BJ (cell line): ENCODE results near the gene CRYBB1. TPM values are rescaled to one million over a fixed set of nuclear protein-coding genes. Genes with fewer than 3 reads are reported as not detected.

Experiments
- CTCF ChIA-PET: fragments of 350-600 bp; formaldehyde crosslinking; extraction: SDS; loops from one replicate; lab custom pipeline; 2021; ENCODE audit warnings: antibody characterized with exemption, inconsistent platforms; lab: Yijun Ruan, JAX
- POLR2A ChIA-PET: fragments of 300-600 bp; sonication (Branson Sonifier 250); formaldehyde crosslinking; extraction: SDS; loops from one replicate; lab custom pipeline; 2021; ENCODE audit warnings: antibody characterized with exemption; lab: Charles Lee
- DNase-seq: peaks from one replicate; pipeline ENCODE4 v3.0.0-alpha.2; 2011; ENCODE audit warnings: low read depth
- H3K27me3 ChIP-seq: 2 replicates; pipeline ENCODE4 v1.6.0; 2011; ENCODE audit warnings: low read length; ENCODE audit not compliant: control insufficient read depth, insufficient read depth
- H3K36me3 ChIP-seq: 2 replicates; pipeline ENCODE4 v1.5.1; 2011; ENCODE audit warnings: low read length; ENCODE audit not compliant: control insufficient read depth, insufficient read depth
- H3K4me3 ChIP-seq: 2 replicates; pipeline ENCODE4 v1.5.1; 2011; ENCODE audit warnings: low read depth, mild to moderate bottlenecking, control low read depth, low read length
- CTCF ChIP-seq: IDR thresholded peaks from 2 replicates; pipeline ENCODE4 v1.5.1; 2011; ENCODE audit warnings: low read depth, mild to moderate bottlenecking, control low read depth, inconsistent platforms, low read length, moderate library complexity; ENCODE audit not compliant: insufficient read depth
- polyA minus RNA-seq: library from RNA; depleted of rRNA, polyadenylated mRNA; stranded (reverse); fragments of >200 nt; gene quantifications from 2 replicates; pipeline ENCODE4 v1.2.3, GENCODE V29; 2011; rRNA and poly(A)+ RNA removed
- polyA plus RNA-seq: library from polyadenylated mRNA; depleted of rRNA; stranded (reverse); fragments of >200 nt; gene quantifications from 2 replicates; pipeline ENCODE4 v1.2.3, GENCODE V29; 2011; rRNA removed

The CRYBB1 gene
- polyA plus RNA-seq (not detected in 2 replicates), polyA minus RNA-seq (not detected in 2 replicates)

DNA sequence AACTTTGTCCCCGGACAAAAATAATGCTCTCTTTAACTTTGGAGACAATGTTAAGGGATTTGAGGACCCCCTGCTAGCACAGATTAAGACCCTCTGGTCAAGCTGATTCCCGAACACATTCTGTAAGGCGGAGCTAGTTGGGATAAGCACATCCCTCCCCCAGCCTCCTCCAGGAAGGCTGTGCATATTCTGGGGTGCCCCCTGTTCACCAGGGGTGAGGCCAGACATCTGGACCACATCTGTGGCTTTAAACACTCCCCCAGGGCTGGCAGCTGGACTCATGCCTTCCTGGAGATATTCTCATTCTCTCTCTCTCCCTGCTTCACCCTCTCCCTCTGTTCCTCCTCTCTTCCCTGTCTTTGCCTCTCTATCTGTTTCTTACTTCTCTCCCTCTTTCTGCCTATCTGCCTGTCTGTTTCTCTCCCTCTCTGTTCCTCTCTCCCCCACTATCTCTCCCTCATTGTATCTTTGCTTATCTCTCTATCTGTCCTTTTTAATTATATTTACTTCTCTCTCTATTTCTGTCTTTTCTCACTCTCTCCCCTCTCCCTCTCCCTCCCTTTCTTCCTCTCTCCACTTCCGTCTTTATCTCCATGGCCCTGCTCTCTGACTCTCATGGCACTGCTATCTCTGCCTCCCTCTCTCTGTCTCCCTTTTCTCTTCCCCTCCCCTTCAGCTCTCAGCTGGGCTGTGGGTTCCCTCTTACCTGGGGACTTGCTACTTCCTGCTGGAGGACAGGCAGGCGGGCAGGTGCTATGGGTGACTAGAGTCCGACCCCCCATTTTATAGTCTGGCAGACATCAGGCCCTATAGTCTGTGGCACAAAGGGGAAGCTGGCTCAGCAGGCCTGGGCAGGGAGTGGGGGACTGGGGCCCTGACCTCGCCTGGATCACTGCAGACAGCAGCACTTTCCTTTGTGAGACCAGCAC is at the start of gene CRYBB1:
TSS of gene CRYBB1 (minus strand) at position 757 of the 929 bp plus-strand sequence. CDS start 1,708 bp downstream, outside the sequence.
- no peaks in the 10 kb centered on the region for H3K36me3 ChIP-seq
- peak; percentile 7 for DNase-seq
- ChIA-PET POLR2A (interaction anchor here (0.6 kb wide), 1 partner anchor 110 kb away, joined by 3 read pairs; no protein-coding TSS in a partner anchor), CTCF (no interaction called here)
- peaks cover 6% of the 10 kb centered on the region for H3K27me3 ChIP-seq
- no peak for TF ChIP-seq CTCF
- H3K4me3 ChIP-seq, result no peak within 1 kb of the TSS

DNA sequence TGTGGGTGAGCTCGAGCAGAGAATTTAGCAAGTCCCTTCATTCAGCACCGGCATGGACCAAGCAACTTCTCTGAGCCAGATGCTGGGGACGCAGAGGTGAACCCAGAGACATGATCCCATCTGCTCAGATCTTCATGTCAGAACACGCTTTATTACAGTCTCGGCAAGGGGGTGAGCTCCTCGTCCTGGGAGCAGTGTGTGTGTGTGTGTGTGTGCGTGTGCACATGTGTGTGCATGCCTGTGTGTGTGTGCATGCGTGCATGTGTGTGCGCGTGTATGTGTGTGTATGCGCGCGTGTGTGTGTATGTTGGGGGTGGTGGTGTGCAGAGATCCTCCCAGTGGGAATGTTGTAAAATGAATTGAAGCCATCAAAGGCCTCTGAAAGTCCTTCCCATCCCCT is 49.3 kb upstream of the CRYBB1 start:
- no peaks in the 10 kb centered on the region; the same call in 1 of the 2 replicates for H3K27me3 ChIP-seq
- DNase-seq, result no peak
- TF ChIP-seq CTCF, result no peak
- no peak overlapping the region for H3K4me3 ChIP-seq
- POLR2A ChIA-PET, result no interaction called here
- H3K36me3 ChIP-seq, result no peaks in the 10 kb centered on the region
- CTCF ChIA-PET, result interaction anchor here (0.8 to 2.5 kb wide), 6 partner anchors 11 to 269 kb away, joined by 3 to 12 read pairs (median 6); no protein-coding TSS in a partner anchor

GRCh38 chr22:26665813-26666231 is 48.0 kb upstream of the CRYBB1 start:
- Histone ChIP-seq H3K36me3 (no peaks in the 10 kb centered on the region), H3K4me3 (no peak overlapping the region), H3K27me3 (no peaks in the 10 kb centered on the region; the same call in 1 of the 2 replicates)
- CTCF ChIA-PET, result interaction anchor here (0.6 to 2.4 kb wide), 28 partner anchors 9 to 305 kb away, joined by 3 to 22 read pairs (median 3); partner anchors contain the start of gene MIAT
- DNase-seq, result no peak
- POLR2A ChIA-PET, result interaction anchor here (0.7 to 1.0 kb wide), 3 partner anchors 82 to 194 kb away, joined by 3 read pairs; no protein-coding TSS in a partner anchor
- no peak for TF ChIP-seq CTCF

- CTCF ChIA-PET, result interaction anchor here (0.7 to 1.8 kb wide), 4 partner anchors 160 to 299 kb away, joined by 3 to 5 read pairs (median 3); no protein-coding TSS in a partner anchor
- H3K4me3 ChIP-seq, result no peak overlapping the region
- no peaks in the 10 kb centered on the region for H3K36me3 ChIP-seq
- H3K27me3 ChIP-seq, result no peaks in the 10 kb centered on the region; the same call in 1 of the 2 replicates
- POLR2A ChIA-PET, result no interaction called here
- no peak for TF ChIP-seq CTCF
- DNase-seq, result no peak
Measured at GRCh38 chr22:26663374-26663923, 45.6 kb upstream of the CRYBB1 start.

DNA sequence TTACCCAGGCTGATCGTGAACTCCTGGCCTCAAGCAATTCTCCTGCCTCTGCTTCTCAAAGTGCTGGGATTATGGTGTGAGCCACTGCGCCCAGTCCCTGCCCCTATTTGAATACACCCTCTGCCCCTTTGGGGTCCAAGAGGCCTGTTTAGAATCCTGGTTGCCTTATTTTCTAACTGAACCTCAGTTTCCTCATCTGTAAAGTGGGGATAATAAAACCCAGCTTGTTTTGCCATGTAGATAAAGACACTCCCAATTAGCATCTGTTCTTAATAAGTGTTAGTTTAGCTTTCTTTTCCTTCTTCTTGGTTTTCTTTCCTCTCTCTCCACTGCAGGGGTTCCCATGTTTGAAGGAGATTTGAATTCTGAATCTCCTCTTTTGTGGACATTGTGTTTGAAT is 44.3 kb upstream of the CRYBB1 start:
- ChIA-PET POLR2A (no interaction called here), CTCF (interaction anchor here (0.6 to 1.8 kb wide), 4 partner anchors 159 to 298 kb away, joined by 3 to 5 read pairs (median 3); no protein-coding TSS in a partner anchor)
- TF ChIP-seq CTCF, result no peak
- Histone ChIP-seq H3K27me3 (peaks cover 8% of the 10 kb centered on the region), H3K36me3 (no peaks in the 10 kb centered on the region), H3K4me3 (no peak overlapping the region)
- DNase-seq, result no peak
